ENCODE results near the gene ARHGAP26. TPM values are rescaled to one million over a fixed set of nuclear protein-coding genes. Genes with fewer than 3 reads are reported as not detected.
A peak's percentile ranks its signal among the peaks of the same experiment; 100 is the strongest.

Gene ARHGAP26
- total RNA-seq, 4 donors from 2014 or later: 28.2 to 52.3 (median 37.9) TPM

GRCh38 chr5:142886211-142886610 lies 116.0 kb downstream of the ARHGAP26 start:
- 70 to 93% methylated on average over 2 of the region's 2 CpGs for WGBS, 2 donors
- TF ChIP-seq CTCF (IDR thresholded peaks at IDR 0.05) (no peak), POLR2A (IDR thresholded peaks at IDR 0.05) (no peak)
- no peak for DNase-seq
- intact Hi-C loops (cut with DNase I): loop anchor here (5.0 kb wide), 1 partner anchor 229 kb away; no protein-coding TSS in a partner anchor
- Histone ChIP-seq H3K9me3 (no peaks in the 10 kb centered on the region), H3K4me3 (replicated peaks in 1 of 3) (no peak overlapping the region), H3K27ac (no peak overlapping the region), H3K4me1 (peaks cover 0 to 19% of the 10 kb centered on the region in 2 donors), H3K36me3 (no peaks in the 10 kb centered on the region), H3K27me3 (no peaks in the 10 kb centered on the region)

GRCh38 chr5:142886956-142887355 lies 116.8 kb downstream of the ARHGAP26 start:
- H3K27me3 ChIP-seq: no peaks in the 10 kb centered on the region
- H3K27ac ChIP-seq: no peak overlapping the region
- no peak for TF ChIP-seq POLR2A (IDR thresholded peaks at IDR 0.05)
- no peak for TF ChIP-seq CTCF (IDR thresholded peaks at IDR 0.05)
- 63 to 66% methylated on average over 2 of the region's 2 CpGs for WGBS, 2 donors
- no peaks in the 10 kb centered on the region for H3K9me3 ChIP-seq
- H3K4me1 ChIP-seq: peaks cover 0 to 11% of the 10 kb centered on the region in 2 donors
- H3K36me3 ChIP-seq: no peaks in the 10 kb centered on the region
- no peak overlapping the region for H3K4me3 ChIP-seq (replicated peaks in 1 of 3)
- intact Hi-C loops (cut with DNase I): loop anchor here (5.0 kb wide), 1 partner anchor 230 kb away; no protein-coding TSS in a partner anchor
- no peak for DNase-seq

- TF ChIP-seq POLR2A (IDR thresholded peaks at IDR 0.05) (no peak), CTCF (IDR thresholded peaks at IDR 0.05) (peak; percentile 28 to 78 (median 70))
- DNase-seq: peak; percentile 30 to 43
- no peaks in the 10 kb centered on the region for H3K36me3 ChIP-seq
- no peak overlapping the region for H3K4me3 ChIP-seq (replicated peaks in 1 of 3)
- H3K27ac ChIP-seq: no peak overlapping the region
- H3K4me1 ChIP-seq: peaks cover 0 to 5% of the 10 kb centered on the region in 2 donors
- H3K9me3 ChIP-seq: no peaks in the 10 kb centered on the region
- 49 to 50% methylated on average over 9 of the region's 9 CpGs for WGBS, 2 donors
- intact Hi-C loops (cut with DNase I): loop anchor here (5.0 kb wide), 1 partner anchor 231 kb away; no protein-coding TSS in a partner anchor
- H3K27me3 ChIP-seq: no peaks in the 10 kb centered on the region
Observed at GRCh38 chr5:142888469-142889085, 118.4 kb downstream of the ARHGAP26 start.

GRCh38 chr5:142892021-142892420 lies 121.8 kb downstream of the ARHGAP26 start:
- no peak for DNase-seq
- no peak for TF ChIP-seq POLR2A (IDR thresholded peaks at IDR 0.05)
- TF ChIP-seq CTCF (IDR thresholded peaks at IDR 0.05): no peak
- intact Hi-C loops (cut with DNase I): no loop called here
- H3K9me3 ChIP-seq: no peaks in the 10 kb centered on the region
- no peaks in the 10 kb centered on the region for H3K27me3 ChIP-seq
- H3K36me3 ChIP-seq: no peaks in the 10 kb centered on the region
- H3K27ac ChIP-seq: no peak overlapping the region
- no peak overlapping the region for H3K4me3 ChIP-seq (replicated peaks in 1 of 3)
- WGBS, 2 donors: 95 to 96% methylated on average over 3 of the region's 3 CpGs
- no peaks in the 10 kb centered on the region for H3K4me1 ChIP-seq

GRCh38 chr5:142894315-142894714 lies 124.1 kb downstream of the ARHGAP26 start:
- Histone ChIP-seq H3K4me1 (no peaks in the 10 kb centered on the region), H3K9me3 (no peaks in the 10 kb centered on the region), H3K27me3 (no peaks in the 10 kb centered on the region), H3K27ac (no peak overlapping the region), H3K36me3 (no peaks in the 10 kb centered on the region), H3K4me3 (replicated peaks in 1 of 3) (no peak overlapping the region)
- TF ChIP-seq CTCF (IDR thresholded peaks at IDR 0.05) (no peak), POLR2A (IDR thresholded peaks at IDR 0.05) (no peak)
- WGBS, 2 donors: 93 to 100% methylated on average over 2 of the region's 2 CpGs
- no peak for DNase-seq
- intact Hi-C loops (cut with DNase I): no loop called here
